ENCODE results near the gene PPP1R8.

DNA sequence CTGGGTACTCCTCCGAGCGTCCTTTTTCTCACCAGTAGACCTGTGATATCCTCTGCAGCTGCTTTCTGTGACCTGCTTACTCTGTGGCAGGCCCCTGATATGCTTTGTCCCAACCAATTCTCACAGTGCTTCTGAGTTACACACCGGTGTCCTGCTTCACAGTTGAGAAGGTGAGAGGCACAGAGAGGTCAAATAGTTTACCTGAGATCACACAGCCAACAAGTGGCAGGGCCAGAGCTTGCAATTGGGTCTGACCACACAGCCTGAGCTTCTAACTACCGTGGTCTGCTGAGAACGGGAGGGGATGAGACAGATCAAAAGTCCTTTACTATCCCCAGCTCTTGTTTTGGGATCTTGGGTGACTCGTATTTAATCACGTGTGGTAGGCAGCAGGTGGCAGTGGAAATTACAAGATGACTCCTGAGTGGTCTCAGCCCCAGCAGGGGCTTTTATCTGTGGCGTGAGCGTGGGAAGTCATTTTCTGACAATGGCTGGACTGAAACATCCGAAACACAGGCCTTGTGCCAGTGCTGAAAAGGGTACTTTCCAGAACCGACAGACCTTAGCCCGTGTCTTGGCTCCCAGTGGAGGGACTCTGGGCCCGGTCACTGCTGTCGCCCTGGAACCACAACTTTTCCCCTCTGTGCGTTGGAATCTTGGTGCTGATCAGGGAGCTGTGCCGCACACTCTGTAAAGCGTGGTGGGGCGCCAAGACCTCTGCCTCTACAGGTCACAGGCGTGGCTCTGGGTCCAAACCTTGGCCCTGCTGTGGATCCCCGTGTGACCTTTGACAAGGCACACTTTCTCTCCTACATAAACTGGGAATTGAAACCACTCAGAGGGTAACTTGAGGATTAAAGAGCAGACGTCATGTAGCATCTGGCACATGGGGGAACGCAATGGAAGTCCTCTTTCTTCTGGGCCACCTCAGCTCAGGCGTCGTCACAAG is 53.7 kb downstream of the PPP1R8 start:
- TF ChIP-seq CTCF (IDR thresholded peaks at IDR 0.05; ENCODE audit: low read depth, low read length), result no peak
- no peak for TF ChIP-seq EZH2phosphoT487 (IDR thresholded peaks at IDR 0.05; ENCODE audit: low read depth)

Measured in OCI-LY3 (cell line).